Panc1 (cell line): ENCODE results near the gene COL6A2. TPM values are rescaled to one million over a fixed set of nuclear protein-coding genes. Genes with fewer than 3 reads are reported as not detected.

ENCODE experiments used
- ATAC-seq: fragments of 200-7000 bp; cut with Tn5 transposase; 2 replicates; pipeline ENCODE4 v1.9.1; 2020; ENCODE audit warnings: mild to moderate bottlenecking, moderate library complexity
- BruUV-seq: library from RNA; stranded (reverse); fragments of 400-500 nt; replicated peaks from 2 replicates; lab custom pipeline; 2021; lab: Mats Ljungman, UMichigan
- CTCF ChIA-PET: fragments of 300-600 bp; sonication (Branson Sonifier 250); formaldehyde crosslinking; loops from one replicate; lab custom pipeline; 2022; ENCODE audit warnings: antibody characterized with exemption; lab: Charles Lee
- POLR2A ChIA-PET: fragments of 300-600 bp; sonication (Branson Sonifier 250); formaldehyde crosslinking; loops from one replicate; lab custom pipeline; 2022; ENCODE audit warnings: antibody characterized with exemption; lab: Charles Lee
- DNase-seq: peaks from one replicate; pipeline ENCODE4 v3.0.0-alpha.2; 2010; ENCODE audit warnings: low read depth, low spot score
- H3K27ac ChIP-seq: 2 replicates; pipeline ENCODE4 v1.5.1; 2011; ENCODE audit warnings: mild to moderate bottlenecking, low read length, inconsistent platforms
- H3K27me3 ChIP-seq: fragments of 200-500 bp; sonication (Bioruptor generic); 2 replicates; pipeline ENCODE4 v1.6.0; 2014; ENCODE audit warnings: low read length, inconsistent platforms; ENCODE audit not compliant: control insufficient read depth, insufficient read depth
- H3K36me3 ChIP-seq: fragments of 200-500 bp; sonication (Bioruptor generic); 2 replicates; pipeline ENCODE4 v1.5.1; 2014; ENCODE audit warnings: inconsistent platforms, mild to moderate bottlenecking, low read length, moderate library complexity; ENCODE audit not compliant: control insufficient read depth, insufficient read depth
- H3K4me1 ChIP-seq: 2 replicates; pipeline ENCODE4 v1.5.1; 2011; ENCODE audit warnings: inconsistent platforms, mild to moderate bottlenecking, low read length, moderate library complexity; ENCODE audit not compliant: control insufficient read depth, insufficient read depth
- H3K4me3 ChIP-seq, 2 experiments: 2 replicates each; pipeline ENCODE4 v1.5.1; 2011 to 2012; ENCODE audit warnings: low read depth in 2 of 2, low read length in 2 of 2, mild to moderate bottlenecking in 2 of 2, inconsistent platforms in 1 of 2, moderate library complexity in 1 of 2
- H3K9me3 ChIP-seq: fragments of 200-500 bp; sonication (Bioruptor generic); 2 replicates; pipeline ENCODE4 v1.5.1; 2014; ENCODE audit warnings: low read depth, mild to moderate bottlenecking, inconsistent platforms, low read length, moderate library complexity; ENCODE audit not compliant: control insufficient read depth, insufficient read depth
- POLR2AphosphoS5 ChIP-seq: IDR thresholded peaks from 2 replicates; pipeline ENCODE4 v1.6.1; 2012; ENCODE audit warnings: mild to moderate bottlenecking, low read depth, low read length, moderate library complexity
- SIN3A ChIP-seq: IDR thresholded peaks from 2 replicates; pipeline ENCODE4 v1.6.1; 2012; ENCODE audit warnings: low read depth, mild to moderate bottlenecking, low read length, moderate library complexity, borderline replicate concordance; ENCODE audit not compliant: insufficient read depth
- TCF7L2 ChIP-seq: IDR thresholded peaks from 2 replicates; pipeline ENCODE4 v1.6.1; 2011; ENCODE audit warnings: mild to moderate bottlenecking, low read depth, low read length, inconsistent platforms
- in situ Hi-C: cut with HindIII; loops from 2 replicates; pipeline ENCODE4 v1.10.0; 2016; ENCODE audit warnings: low sequenced_read_pairs, low pct_unique_long_range_greater_than_20kb
- intact Hi-C: fragments of 100-400 bp; cut with micrococcal nuclease; formaldehyde crosslinking; loops from one replicate; pipeline ENCODE4 v1.10.0; 2022; ENCODE audit not compliant: unreplicated experiment
- total RNA-seq: library from RNA; stranded (reverse); gene quantifications from one replicate; pipeline ENCODE4 v1.2.1, GENCODE V29; 2021; ENCODE audit not compliant: unreplicated experiment
- TF ChIP-seq, protein P1 (sequence below), 2 experiments: IDR thresholded peaks; 2 replicates each; pipeline ENCODE4 v1.6.1; 2011 to 2012; ENCODE audit warnings: low read depth in 2 of 2, control low read depth in 1 of 2, low read length in 1 of 2, mild to moderate bottlenecking in 1 of 2, moderate library complexity in 1 of 2; ENCODE audit not compliant: insufficient read depth in 1 of 2
- TF ChIP-seq, protein P2 (sequence below): fragments of 450-650 bp; IDR thresholded peaks from 2 replicates; pipeline ENCODE4 v1.5.1; 2017; ENCODE audit warnings: mild to moderate bottlenecking

The COL6A2 gene
- total RNA-seq, 1 experiment from 2014 or later, result 29.9 TPM

DNA sequence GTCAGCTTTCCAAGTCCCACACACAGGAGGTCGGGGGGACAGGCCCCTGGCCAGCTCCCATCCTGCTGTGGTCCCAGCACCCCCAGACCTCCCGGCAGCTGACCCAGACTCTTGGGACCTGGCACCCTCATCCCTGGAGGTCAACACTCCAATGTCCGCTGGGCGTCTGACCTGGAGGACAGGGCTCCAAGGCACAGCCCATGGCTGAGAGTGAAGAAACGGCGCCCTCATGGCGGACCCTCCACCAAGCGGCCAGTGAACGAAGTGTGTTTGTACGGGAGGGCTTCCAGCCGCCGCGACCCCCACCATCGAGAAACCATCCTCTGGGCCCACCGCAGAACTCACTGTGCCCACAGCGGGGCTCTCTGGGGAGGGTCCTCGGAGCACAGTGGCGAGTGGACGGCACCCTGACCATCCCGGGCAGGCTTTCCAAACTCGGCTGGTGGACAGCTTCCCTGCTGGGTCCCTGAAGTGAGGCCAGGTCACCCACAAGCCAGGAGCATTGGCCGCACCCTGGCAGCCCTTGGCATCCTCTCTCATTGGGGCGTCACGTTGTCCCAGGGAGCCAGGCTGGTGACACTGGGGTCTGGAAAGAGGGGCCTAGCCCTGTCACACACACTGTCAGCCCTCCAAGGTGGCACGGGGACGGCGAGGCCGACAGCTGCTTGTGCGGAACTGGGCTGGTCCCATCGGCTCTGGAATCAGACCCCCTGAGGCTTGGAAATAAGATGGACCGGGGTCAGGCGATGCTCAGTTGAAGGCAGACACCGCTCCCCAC lies 47.8 kb upstream of the COL6A2 start:
- ATAC-seq (no peak), DNase-seq (no peak)
- TF ChIP-seq, protein P1, sequence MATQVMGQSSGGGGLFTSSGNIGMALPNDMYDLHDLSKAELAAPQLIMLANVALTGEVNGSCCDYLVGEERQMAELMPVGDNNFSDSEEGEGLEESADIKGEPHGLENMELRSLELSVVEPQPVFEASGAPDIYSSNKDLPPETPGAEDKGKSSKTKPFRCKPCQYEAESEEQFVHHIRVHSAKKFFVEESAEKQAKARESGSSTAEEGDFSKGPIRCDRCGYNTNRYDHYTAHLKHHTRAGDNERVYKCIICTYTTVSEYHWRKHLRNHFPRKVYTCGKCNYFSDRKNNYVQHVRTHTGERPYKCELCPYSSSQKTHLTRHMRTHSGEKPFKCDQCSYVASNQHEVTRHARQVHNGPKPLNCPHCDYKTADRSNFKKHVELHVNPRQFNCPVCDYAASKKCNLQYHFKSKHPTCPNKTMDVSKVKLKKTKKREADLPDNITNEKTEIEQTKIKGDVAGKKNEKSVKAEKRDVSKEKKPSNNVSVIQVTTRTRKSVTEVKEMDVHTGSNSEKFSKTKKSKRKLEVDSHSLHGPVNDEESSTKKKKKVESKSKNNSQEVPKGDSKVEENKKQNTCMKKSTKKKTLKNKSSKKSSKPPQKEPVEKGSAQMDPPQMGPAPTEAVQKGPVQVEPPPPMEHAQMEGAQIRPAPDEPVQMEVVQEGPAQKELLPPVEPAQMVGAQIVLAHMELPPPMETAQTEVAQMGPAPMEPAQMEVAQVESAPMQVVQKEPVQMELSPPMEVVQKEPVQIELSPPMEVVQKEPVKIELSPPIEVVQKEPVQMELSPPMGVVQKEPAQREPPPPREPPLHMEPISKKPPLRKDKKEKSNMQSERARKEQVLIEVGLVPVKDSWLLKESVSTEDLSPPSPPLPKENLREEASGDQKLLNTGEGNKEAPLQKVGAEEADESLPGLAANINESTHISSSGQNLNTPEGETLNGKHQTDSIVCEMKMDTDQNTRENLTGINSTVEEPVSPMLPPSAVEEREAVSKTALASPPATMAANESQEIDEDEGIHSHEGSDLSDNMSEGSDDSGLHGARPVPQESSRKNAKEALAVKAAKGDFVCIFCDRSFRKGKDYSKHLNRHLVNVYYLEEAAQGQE (IDR thresholded peaks at IDR 0.05; ENCODE audit: insufficient read depth in 1 of 2, low read depth in 2 of 2, low read length in 1 of 2), result no peak
- TF ChIP-seq, protein P2, sequence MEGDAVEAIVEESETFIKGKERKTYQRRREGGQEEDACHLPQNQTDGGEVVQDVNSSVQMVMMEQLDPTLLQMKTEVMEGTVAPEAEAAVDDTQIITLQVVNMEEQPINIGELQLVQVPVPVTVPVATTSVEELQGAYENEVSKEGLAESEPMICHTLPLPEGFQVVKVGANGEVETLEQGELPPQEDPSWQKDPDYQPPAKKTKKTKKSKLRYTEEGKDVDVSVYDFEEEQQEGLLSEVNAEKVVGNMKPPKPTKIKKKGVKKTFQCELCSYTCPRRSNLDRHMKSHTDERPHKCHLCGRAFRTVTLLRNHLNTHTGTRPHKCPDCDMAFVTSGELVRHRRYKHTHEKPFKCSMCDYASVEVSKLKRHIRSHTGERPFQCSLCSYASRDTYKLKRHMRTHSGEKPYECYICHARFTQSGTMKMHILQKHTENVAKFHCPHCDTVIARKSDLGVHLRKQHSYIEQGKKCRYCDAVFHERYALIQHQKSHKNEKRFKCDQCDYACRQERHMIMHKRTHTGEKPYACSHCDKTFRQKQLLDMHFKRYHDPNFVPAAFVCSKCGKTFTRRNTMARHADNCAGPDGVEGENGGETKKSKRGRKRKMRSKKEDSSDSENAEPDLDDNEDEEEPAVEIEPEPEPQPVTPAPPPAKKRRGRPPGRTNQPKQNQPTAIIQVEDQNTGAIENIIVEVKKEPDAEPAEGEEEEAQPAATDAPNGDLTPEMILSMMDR, result no peak
- TF ChIP-seq SIN3A (no peak), POLR2AphosphoS5 (no peak), TCF7L2 (no peak)
- H3K27me3 ChIP-seq, result no peaks in the 10 kb centered on the region
- H3K36me3 ChIP-seq, result no peaks in the 10 kb centered on the region
- intact Hi-C loops, result no loop called here
- in situ Hi-C loops, result no loop called here
- H3K4me3 ChIP-seq, result no peak overlapping the region
- no TSS peak for BruUV-seq
- ChIA-PET CTCF (interaction anchor here (0.7 kb wide), 1 partner anchor 15 kb away, joined by 3 read pairs; no protein-coding TSS in a partner anchor), POLR2A (interaction anchor here (0.6 kb wide), 1 partner anchor 760 kb away, joined by 3 read pairs; no protein-coding TSS in a partner anchor)
- H3K27ac ChIP-seq, result no peak overlapping the region
- H3K4me1 ChIP-seq, result no peaks in the 10 kb centered on the region
- H3K9me3 ChIP-seq, result no peaks in the 10 kb centered on the region

DNA sequence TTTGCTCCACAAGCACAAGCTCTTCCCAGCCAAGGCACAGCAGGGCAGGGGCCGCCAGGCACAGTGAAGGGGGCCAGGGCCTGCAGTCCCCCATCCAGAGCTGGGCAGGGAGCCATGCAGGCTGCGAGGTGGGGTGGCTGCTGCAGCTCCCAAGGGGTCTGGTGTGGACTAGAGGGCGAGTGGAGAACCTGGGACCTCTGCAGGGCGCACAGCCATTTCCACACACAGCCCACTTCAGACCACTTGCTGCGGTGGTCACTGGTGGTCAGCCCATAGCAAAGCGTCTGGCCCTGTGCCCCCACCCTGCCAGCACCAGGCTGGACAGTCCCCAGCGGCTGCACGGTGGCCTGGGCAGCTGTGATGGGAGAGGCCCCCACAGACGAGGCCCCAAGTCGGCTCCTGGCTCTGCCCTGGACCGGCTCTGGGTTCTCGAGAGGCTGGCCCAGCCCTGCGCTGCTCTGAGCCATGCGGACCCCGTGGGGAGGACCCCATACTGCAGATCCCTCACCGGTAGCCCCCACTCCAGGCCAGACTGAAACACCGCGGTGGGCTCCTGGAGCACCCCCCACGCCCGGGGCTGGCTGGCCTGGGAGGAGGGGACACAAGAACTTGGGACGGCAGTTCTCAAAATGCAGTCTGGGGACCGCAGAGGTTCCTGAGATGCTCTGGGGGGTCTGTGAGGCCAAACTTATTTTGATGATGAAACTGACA lies 47.1 kb upstream of the COL6A2 start:
- Histone ChIP-seq H3K4me3 (no peak overlapping the region), H3K27ac (no peak overlapping the region), H3K36me3 (no peaks in the 10 kb centered on the region), H3K4me1 (no peaks in the 10 kb centered on the region), H3K9me3 (no peaks in the 10 kb centered on the region), H3K27me3 (no peaks in the 10 kb centered on the region)
- ChIA-PET CTCF (interaction anchor here (0.7 kb wide), 1 partner anchor 15 kb away, joined by 3 read pairs; no protein-coding TSS in a partner anchor), POLR2A (no interaction called here)
- no peak for ATAC-seq
- in situ Hi-C loops, result no loop called here
- TF ChIP-seq, protein P2, result no peak
- TF ChIP-seq TCF7L2 (no peak), SIN3A (no peak), POLR2AphosphoS5 (no peak)
- TF ChIP-seq, protein P1 (IDR thresholded peaks at IDR 0.05; ENCODE audit: insufficient read depth in 1 of 2, low read depth in 2 of 2, low read length in 1 of 2), result no peak
- no peak for DNase-seq
- intact Hi-C loops, result no loop called here
- BruUV-seq, result no TSS peak
